GM12878 (cell line): ENCODE data around the gene COG7.

Experiments
- CEBPB ChIP-seq, 2 experiments: fragments of 150-350 bp in 1 of 2; IDR thresholded peaks; 2 replicates each; pipeline ENCODE4 v1.6.1; 2012 to 2014; ENCODE audit warnings: low read depth in 2 of 2, low read length in 2 of 2, borderline replicate concordance in 1 of 2, inconsistent platforms in 1 of 2
- CTCF ChIP-seq, 3 experiments: IDR thresholded peaks in 2 of 3; conservative IDR thresholded peaks in 1 of 3; 2 replicates each; pipeline ENCODE4 v1.5.1; 2011; ENCODE audit warnings: low read depth in 3 of 3, low read length in 3 of 3, mild to moderate bottlenecking in 3 of 3, control low read depth in 2 of 3, moderate library complexity in 2 of 3, inconsistent platforms in 1 of 3, mixed read lengths in 1 of 3; ENCODE audit not compliant: control insufficient read depth in 2 of 3, insufficient read depth in 1 of 3; ENCODE audit errors: extremely low read depth in 1 of 3
- ELK1 ChIP-seq: IDR thresholded peaks from 2 replicates; pipeline ENCODE4 v1.6.1; 2012; ENCODE audit warnings: low read depth, low read length, improper control_type of control experiment
- EZH2 ChIP-seq: IDR thresholded peaks from 2 replicates; pipeline ENCODE4 v1.6.1; 2012; ENCODE audit warnings: low read depth, mild to moderate bottlenecking, control low read depth, inconsistent platforms, low read length, borderline replicate concordance; ENCODE audit not compliant: control insufficient read depth
- IKZF1 ChIP-seq: fragments of 450-650 bp; conservative IDR thresholded peaks from 2 replicates; pipeline ENCODE4 v1.6.1; 2017; ENCODE audit warnings: antibody characterized with exemption, mild to moderate bottlenecking
- KDM1A ChIP-seq: fragments of 200-600 bp; sonication (generic); IDR thresholded peaks from 2 replicates; pipeline ENCODE4 v1.6.1; 2016; ENCODE audit warnings: borderline replicate concordance
- POLR2A ChIP-seq: IDR thresholded peaks from 2 replicates; pipeline ENCODE4 v1.6.1; 2011; ENCODE audit warnings: low read depth, mild to moderate bottlenecking, low read length
- RAD21 ChIP-seq: IDR thresholded peaks from 2 replicates; pipeline ENCODE4 v1.6.1; 2011; ENCODE audit warnings: mild to moderate bottlenecking, low read depth, low read length, moderate library complexity; ENCODE audit not compliant: insufficient read depth
- REST ChIP-seq: IDR thresholded peaks from 2 replicates; pipeline ENCODE4 v1.6.1; 2012; ENCODE audit warnings: mild to moderate bottlenecking, low read depth, low read length
- RFX5 ChIP-seq: IDR thresholded peaks from 2 replicates; pipeline ENCODE4 v1.6.1; 2011; ENCODE audit warnings: low read depth, low read length, improper control_type of control experiment
- SIN3A ChIP-seq: IDR thresholded peaks from 2 replicates; pipeline ENCODE4 v1.6.1; 2012; ENCODE audit warnings: low read depth, low read length, improper control_type of control experiment
- SP1 ChIP-seq: IDR thresholded peaks from one replicate; pipeline ENCODE4 v1.6.1; 2011; ENCODE audit warnings: low read depth, low read length
- TCF12 ChIP-seq: IDR thresholded peaks from 2 replicates; pipeline ENCODE4 v1.6.1; 2011; ENCODE audit warnings: low read depth, mild to moderate bottlenecking, low read length
- USF2 ChIP-seq: IDR thresholded peaks from 2 replicates; pipeline ENCODE4 v1.6.1; 2011; ENCODE audit warnings: low read depth, low read length, improper control_type of control experiment, borderline replicate concordance

GRCh38 chr16:23377071-23377931 lies 75.7 kb downstream of the COG7 start:
- TF ChIP-seq CTCF (IDR thresholded peaks at IDR 0.05 in 2 of 3, conservative IDR thresholded peaks at IDR 0.05 in 1 of 3; ENCODE audit: control insufficient read depth in 2 of 3, extremely low read depth in 1 of 3, insufficient read depth in 1 of 3, low read depth in 3 of 3, low read length in 3 of 3) (no peak), SIN3A (no peak), CEBPB (IDR thresholded peaks at IDR 0.05; ENCODE audit: borderline replicate concordance in 1 of 2, low read depth in 2 of 2, low read length in 2 of 2) (no peak), KDM1A (no peak), IKZF1 (no peak), ELK1 (no peak), RAD21 (no peak), POLR2A (no peak), SP1 (no peak), USF2 (no peak), TCF12 (no peak), REST (no peak), EZH2 (no peak), RFX5 (no peak)
